Medulla oblongata (tissue), 1 donor: ENCODE results near the gene ADAM11.
"Not testable (repeated sequence)": the region's sequence is repeated elsewhere in the genome, so short reads cannot be mapped to it uniquely, and the experiment has no call there.

Source experiments
- DNase-seq: peaks from one replicate; pipeline ENCODE4 v3.0.0-alpha.2; 2015; ENCODE audit errors: extremely low spot score

Gene ADAM11, protein sequence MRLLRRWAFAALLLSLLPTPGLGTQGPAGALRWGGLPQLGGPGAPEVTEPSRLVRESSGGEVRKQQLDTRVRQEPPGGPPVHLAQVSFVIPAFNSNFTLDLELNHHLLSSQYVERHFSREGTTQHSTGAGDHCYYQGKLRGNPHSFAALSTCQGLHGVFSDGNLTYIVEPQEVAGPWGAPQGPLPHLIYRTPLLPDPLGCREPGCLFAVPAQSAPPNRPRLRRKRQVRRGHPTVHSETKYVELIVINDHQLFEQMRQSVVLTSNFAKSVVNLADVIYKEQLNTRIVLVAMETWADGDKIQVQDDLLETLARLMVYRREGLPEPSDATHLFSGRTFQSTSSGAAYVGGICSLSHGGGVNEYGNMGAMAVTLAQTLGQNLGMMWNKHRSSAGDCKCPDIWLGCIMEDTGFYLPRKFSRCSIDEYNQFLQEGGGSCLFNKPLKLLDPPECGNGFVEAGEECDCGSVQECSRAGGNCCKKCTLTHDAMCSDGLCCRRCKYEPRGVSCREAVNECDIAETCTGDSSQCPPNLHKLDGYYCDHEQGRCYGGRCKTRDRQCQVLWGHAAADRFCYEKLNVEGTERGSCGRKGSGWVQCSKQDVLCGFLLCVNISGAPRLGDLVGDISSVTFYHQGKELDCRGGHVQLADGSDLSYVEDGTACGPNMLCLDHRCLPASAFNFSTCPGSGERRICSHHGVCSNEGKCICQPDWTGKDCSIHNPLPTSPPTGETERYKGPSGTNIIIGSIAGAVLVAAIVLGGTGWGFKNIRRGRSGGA

DNA sequence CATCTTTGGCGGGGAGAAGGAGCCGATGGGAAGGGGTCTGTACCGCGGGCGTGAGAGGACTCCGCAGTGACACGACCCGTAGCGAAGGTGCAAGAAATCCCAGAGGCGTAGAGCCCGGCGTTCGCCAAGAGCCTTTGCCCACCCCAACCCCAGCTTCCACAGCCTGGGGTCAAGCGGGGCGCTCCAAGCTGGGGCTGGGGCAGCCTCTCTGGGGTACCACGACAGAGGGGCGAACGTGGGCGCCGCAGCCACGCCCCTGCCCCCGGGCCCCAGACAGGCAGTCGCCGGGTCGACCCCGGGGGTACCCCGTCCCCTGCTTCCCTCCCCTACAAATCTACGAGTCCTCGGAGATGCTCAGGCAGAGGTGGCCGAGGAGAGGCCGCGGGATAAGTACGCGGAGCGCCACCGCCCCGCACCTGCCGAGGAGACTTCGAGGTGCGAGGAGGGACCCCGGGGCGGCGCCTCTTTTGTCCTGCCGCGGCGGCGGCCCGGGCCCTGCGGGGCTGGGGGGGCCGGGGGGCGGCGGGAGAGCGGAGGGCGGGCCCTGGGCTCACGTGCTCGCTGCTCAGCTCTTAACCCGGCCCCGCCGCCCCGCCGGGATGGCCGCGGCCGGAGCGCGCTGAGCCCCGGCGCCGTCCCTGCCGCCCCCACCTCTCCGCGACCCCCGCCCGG, at the start of gene ADAM11:
Gene ADAM11, plus strand, starts transcription at position 575 of the 672 bp plus-strand sequence. CDS start 212 bp downstream, outside the sequence.
- DNase-seq: no peak

DNA sequence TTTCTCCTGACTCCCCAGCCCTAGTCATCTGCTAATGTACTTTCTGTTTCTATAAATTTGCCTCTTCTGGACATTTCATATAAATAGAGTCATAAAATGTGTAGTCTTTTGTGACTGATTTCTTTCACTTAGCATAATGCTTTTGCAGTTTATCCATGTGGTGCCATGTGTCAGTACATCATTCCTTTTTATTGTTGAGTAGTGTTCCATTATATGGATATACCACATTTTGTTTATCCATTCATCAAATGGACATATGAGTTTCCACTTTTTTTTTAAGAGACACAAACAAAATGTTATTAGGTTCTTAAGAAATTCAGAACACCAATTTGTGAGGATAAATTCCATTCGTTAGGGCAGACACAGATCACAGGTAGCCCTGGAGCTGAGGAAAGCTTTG, 39.3 kb upstream of the ADAM11 start:
- DNase-seq: no peak

DNA sequence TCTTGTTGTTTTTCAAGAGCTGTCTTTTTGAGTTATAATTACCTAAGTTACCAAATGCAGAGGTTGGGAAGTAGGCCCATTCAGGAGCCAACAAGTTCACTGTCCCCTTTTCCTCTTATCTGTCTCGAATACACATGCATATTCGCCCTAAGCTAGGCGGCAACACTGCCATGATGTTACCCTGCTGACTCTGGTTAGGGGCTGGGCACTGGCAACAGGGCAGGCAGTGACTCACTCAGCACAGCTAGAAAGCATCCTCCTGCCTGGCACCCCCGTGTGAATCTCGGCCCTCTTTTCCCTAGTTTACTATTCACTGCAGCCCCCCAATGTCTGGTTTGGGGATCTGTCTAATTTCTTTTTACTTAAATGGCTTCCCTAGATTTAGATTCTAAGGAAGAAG, 36.5 kb upstream of the ADAM11 start:
- no peak for DNase-seq

DNA sequence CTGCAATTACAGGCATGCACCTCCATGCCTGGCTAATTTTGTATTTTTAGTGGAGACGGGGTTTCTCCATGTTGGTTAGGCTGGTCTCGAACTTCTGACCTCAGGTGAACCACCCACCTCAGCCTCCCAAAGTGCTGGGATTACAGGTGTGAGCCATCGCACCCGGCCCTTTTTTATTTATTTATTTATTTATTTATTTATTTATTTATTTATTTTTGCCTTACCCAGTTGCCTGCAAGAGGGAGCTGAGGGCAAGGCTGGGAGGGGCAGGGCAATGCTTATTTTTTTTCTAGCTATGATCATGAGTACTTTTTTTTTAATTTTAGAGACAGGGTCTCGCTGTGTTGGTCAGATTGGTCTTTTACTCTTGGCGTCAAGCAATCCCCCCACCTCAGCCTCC, 32.7 kb upstream of the ADAM11 start:
- not testable (repeated sequence) for DNase-seq

DNA sequence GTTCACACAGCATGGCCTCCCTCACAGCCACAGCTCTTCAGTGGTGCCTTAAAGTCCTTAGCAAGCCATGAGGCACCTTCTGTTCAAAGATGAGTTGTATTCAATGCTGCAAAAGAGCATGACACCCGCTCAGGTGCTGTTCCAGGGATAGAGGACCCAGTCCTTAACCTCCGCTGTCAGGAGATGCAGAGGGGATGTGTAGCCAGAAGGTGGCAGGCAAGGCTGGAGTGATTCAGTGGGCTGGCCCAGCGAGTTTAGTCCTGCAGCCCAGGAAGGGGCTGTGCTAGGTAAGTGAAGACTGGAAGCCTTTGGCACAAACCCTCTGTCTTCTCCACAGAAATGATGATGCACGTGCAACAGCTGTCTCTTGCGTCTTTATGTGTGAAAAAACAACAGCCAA, 25.0 kb upstream of the ADAM11 start:
- no peak for DNase-seq

DNA sequence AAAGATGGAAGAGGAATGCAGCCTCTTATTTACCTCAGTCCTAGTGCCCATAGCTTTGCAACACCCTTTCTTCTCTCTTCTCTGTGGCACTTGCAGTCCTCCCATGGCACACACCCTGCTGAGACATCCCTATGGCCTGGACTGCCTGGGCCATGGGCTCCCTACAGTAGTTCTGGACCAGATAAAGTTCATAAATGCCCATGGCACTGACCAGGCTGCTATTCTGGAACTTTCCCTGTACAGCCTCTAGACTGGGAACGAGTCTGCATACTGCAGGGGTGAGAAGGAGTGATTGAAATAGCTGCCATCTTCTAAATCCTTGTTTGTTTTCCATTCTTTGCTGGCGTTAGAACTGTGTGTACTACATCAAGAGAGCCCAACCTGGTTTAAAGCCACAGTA, 24.5 kb upstream of the ADAM11 start:
- no peak for DNase-seq

DNA sequence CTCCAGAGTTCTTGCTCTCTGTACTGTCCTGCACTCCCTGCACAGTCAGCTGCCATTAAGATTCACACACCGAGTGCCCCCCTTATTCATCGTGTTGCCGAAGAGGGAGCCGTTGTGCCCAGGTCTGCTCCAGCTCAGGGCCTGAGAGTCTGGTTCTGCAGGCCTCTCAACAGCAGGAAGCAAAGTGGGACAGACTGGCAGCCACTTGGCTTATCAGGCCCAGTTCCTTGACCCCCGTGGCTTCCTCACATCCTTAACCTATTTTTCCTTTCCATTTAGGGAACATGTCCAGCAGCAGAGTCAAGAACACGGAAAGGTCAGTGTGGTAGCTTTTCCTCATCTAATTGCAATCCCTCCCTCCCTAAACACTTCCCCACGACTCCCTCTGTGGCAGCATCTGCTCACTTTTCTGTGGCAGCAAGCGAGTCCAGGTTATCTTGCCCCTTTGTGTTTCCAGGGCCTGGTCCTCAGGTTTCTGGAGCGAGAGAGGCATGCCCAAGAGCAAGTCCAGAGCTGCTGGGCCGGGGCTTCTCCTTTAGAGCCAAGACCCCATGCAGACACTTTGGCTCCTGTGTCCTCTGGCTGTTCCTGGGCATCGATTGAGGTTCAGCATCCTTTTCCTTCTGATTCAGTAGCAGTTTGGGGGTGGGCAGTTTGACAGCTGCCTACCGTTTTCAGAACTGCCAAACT, 22.1 kb upstream of the ADAM11 start:
- DNase-seq: no peak

DNA sequence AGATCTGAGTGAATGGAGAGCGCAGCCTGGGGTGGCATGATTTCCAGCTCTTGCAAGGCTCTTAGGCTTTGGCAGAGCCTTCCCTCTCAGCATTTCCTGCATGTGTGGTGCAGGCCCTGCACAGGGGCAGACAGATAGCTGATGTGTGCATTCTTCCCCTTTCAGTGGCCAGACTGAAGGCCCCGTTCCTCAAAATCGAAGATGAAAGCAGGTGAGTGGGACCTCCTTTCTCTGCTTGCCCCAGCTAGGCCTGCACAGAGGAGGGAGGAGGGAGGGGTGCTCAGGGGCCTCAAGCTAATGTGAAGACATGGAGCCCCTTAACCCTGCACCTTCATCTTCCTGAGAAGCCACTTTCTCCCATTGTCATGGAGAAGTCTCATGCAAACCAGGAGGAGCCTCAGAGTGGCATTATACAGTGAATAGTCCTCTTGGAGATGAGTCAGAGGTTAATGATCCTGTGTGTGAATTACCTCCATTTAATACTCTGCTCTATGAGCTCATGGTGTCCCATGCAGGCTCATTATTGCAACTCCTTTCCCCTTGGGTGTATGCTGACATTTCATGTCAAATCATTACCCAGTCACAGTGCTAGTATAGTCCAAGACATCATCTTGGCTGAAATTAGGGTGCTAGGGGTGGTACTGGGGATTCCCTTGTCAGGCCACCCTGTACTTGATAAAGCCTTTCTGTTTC, 20.4 kb upstream of the ADAM11 start:
- no peak for DNase-seq

DNA sequence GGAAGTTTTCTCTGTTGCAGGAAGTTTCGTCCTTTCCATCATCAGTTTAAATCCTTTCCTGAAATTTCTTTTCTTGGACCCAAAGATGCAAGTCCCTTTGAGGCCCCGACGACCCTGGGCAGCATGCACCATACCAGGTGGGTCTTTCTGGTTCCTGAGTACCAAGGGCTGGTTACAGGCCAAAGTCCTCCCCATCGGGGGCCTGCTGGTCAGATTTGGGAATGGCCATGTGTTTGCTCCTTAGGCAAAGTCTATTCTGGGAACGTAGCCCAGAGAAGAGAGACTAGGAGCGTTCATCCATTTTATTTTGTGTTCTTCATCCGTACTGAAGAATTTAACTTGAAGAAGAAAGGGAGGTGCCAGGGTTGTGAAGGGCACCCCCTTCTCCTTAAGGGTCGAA, 17.5 kb upstream of the ADAM11 start:
- DNase-seq: no peak

DNA sequence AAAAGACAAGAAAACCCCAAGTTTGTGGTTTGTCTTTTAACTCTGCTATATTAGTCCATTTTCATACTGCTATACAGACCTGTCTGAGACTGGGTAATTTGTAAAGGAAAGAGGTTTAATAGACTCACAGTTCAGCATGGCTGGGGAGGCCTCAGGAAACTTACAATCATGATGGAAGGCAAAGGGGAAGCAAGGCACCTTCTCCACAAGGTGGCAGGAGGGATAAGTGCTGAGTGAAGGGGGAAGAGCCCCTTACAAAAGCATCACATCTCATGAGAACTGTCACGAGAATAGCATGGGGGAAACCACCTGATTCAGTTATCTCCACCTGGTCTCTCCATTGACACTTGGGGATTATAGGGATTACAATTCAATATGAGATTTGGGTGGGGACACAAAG, 13.5 kb upstream of the ADAM11 start:
- no peak for DNase-seq

DNA sequence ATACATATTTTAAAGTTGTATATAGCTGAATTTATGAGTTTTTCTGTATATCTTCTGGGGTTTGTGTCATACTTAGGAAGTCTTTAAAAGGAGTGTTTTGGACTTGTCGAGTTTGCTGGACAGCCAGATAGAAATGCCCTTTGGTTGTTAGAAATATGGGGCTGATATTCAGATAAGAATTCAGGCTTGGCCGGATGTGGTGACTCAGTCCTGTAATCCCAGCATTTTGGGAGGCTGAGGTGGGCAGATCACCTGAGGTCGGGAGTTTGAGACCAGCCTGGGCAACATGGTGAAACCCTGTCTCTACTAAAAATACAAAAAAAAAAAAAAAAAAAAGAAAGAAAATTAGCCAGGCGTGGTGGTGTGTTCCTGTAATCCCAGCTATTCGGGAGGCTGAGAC, 13.1 kb upstream of the ADAM11 start:
- DNase-seq: not testable (repeated sequence)

DNA sequence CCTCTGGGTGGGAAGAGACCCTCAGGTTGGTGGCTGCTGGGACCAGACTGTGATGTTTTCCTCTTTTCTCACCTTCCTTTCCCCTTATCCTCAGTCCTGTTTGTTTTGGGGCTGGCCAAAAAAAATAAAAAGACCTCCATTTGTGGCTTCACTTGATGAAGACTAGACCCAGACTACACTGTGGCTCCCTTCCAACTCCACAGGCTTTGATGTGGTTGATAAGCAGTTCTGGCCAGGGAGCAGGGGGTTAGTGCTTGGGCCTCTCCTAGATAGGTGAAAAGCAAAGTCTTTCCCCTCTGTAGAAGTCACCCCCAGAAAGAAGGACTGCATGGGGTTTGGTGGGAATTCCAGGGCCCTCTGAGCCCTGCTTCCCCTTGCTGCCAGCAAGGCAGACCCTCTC, 11.2 kb upstream of the ADAM11 start:
- DNase-seq: no peak

DNA sequence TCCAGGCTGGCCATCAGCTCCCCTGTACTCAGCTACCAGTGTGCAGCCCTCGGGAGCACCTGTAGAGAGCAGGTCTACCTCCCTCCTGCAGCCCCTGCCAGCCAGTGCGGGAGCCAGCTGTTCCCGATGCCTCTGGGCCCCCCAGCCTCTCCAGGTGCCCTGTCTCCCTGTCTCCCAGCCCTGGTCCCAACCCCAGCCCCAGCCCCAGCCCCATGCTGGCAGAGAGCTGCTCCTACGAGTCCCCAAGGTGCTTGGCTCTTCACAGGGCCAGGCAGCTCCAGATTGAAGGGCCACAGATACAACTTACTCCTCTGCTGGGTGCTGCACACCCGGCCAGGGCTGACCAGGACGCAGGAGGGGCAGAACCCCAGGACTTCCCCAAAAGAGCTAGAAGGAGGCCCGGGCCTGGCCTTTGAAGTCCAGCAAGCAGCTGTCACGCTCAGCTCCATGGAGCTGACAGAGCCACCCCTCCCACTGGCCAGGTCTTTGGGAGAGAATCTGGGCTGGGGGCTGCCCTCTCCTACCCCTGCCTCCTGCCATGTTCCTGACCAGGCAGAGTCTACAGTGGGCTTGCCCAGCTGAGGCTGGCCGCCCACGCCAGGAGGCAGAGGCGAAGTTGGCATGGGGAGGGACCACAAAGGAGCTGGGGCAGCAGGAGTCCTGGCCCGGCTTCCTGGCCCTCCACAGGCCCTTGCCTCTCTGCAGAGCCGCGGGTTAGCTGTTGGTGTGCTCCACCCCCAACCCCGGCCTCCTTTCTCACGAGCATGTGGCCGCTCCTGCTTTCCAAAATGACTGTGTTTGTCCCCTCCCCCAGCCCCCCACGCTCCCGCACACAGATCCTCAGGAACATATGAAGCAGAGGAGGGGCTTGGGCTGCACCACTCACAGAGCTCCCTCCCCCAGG, 9.5 kb upstream of the ADAM11 start:
- DNase-seq: no peak

DNA sequence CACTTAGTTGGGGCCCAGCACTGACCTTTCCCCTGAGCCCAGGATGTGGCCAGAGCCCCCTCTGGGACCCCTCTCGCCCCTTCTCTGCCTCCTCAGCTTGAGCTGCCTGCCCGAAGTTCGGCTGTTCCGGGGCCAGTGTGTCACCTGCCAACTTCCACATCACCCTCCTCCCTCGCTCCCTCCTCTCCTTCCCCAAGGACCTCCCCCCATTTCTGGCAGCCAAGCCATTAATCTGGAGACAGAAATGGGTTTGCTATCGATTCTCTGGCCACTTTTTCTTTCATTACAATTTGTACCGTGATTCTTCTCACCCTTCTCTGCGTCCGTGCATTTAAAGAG, 8.8 kb upstream of the ADAM11 start:
- DNase-seq: no peak

DNA sequence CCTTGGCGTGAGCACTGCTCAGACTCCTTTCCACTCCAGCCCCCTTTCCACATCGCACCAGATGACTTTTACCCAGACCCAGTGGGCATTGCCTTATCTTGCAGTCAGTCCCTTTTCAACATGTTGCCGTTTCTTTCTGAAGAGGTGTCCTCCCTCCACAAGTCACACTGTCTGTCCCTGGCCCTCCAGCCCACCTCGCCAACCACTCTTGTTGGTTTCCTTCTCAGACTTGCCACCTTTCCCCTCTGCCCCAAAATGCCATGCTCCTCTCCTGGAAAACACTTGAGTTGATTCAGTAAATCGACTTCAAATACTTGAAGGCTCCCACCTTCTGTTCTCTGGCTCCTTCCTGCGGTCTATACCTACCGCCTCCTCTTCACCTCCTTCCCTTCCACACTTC, 7.5 kb upstream of the ADAM11 start:
- DNase-seq: no peak

DNA sequence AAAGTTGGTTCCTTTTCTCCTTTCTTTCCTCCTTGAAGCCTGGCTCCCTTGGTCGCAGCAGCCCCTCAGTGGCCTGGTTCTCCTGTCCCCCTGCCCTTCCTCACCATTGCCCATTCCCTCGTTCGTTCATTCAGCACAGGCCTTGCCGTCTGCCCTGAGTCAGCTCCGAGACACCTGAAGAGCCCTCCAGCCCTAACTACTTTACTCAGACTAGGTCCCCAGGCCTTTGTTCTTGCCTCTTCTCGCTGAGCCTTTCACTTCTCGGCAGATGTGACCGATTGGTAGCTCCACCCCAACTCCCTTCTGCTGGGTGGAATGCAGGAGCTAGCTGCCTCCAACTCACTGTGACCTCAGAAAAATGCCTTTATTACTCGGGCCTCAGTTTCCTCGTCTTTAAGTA, 7.0 kb upstream of the ADAM11 start:
- no peak for DNase-seq

DNA sequence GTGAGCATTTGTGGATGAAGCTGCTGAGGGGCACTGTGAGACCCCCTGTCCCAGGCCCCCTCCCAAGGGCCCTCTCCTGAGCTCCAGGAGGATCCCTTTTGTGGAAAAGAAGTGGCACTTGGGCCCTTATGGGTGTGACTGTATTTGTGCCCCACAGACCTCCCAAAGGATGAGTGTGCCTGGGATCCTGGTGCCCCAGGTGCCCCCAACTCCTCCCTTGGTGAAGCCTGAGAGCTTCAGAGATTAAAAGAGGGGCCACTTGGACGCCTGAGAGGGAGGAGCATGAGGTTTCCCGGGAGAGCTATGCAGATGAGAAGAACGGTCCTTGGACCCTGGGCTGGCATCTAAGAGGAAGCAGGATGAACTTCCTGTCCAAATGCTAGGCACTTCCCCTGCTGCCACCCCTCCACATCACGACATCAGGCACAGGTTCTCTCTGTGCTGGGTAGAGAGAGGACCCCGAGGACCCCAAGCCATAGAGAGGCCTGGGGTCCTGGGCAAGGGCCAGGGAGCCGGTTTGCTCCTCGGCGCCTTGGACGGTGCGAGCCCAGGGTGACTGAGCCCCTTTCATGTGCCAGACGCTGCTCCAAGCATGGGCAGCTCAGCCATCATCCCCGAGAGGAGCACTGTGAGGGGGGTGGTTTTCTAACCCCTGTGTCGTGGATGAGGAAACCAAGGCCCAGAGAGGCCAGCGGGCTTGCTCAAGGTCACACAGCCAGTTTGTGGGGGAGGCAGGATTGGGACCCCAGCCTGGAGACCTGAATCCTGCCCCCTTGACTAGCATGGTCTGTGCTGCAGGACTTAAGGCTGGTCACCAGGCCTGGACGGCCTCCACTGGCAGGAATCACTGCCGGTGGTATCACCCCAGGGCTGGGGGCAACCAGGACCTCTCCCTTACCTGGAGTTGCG, 5.6 kb upstream of the ADAM11 start:
- no peak for DNase-seq

DNA sequence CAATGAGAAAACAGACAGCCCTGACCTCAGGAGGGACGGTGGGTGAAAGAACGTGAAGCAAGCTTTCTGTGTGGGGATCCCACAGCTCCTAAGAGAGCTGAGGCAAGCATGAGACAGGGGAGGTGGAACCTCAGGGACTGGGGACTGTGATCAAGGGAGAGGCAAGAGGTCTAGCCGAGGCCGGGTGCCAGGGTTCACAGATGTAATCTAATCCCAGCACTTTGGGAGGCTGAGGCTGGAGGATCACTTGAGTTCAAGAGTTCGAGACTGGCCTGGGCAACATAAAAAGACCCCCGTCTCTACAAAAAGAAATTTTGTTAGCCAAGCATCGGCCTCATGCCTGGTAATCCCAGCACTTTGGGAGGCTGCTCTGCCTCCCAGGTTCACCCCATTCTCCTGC, 4.5 kb upstream of the ADAM11 start:
- DNase-seq: no peak

DNA sequence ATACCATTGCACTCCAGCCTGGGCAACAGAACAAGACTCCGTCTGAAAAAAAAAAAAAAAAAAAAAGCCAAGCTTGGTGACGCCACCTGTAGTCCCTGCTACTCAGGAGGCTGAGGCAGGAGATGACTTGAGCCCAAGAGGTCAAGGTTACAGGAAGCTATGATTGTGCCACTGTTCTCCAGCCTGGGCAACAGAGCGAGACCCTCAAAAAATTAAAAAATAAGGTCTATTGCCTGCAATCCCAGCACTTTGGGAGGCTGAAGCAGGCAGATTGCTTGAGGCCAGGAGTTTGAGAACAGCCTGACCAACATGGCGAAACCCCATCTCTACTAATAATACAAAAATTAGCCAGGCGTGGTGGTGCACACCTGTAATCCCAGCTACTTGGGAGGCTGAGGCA, 3.6 kb upstream of the ADAM11 start:
- not testable (repeated sequence) for DNase-seq
